A549 (cell line): Measurements from ENCODE around the gene PKP2.

ENCODE experiments used
- CEBPB ChIP-seq, 2 experiments: fragments of >200 bp in 1 of 2; sonication (Bioruptor Twin) in 1 of 2; formaldehyde crosslinking in 1 of 2; IDR thresholded peaks; 2 replicates each; pipeline ENCODE4 v1.6.1; 2012 to 2016
- CHD2 ChIP-seq: fragments of 150-350 bp; IDR thresholded peaks from 2 replicates; pipeline ENCODE4 v1.6.1; 2014; ENCODE audit warnings: low read length; ENCODE audit not compliant: partially characterized antibody
- CTCF ChIP-seq: fragments of >200 bp; sonication (Bioruptor Twin); formaldehyde crosslinking; IDR thresholded peaks from 3 replicates; pipeline ENCODE4 v1.5.1; 2016
- ELK1 ChIP-seq: fragments of 150-350 bp; IDR thresholded peaks from 2 replicates; pipeline ENCODE4 v1.6.1; 2014; ENCODE audit warnings: low read depth, mild to moderate bottlenecking, low read length
- EP300 ChIP-seq, 2 experiments: fragments of >200 bp; sonication (Bioruptor Twin); formaldehyde crosslinking; IDR thresholded peaks; 2 replicates in 1 of 2; 3 replicates in 1 of 2; pipeline ENCODE4 v1.6.1; 2016 to 2017
- GATA3 ChIP-seq: IDR thresholded peaks from 2 replicates; pipeline ENCODE4 v1.6.1; 2012; ENCODE audit warnings: borderline replicate concordance
- HDAC2 ChIP-seq: fragments of 200-600 bp; sonication (generic); IDR thresholded peaks from 2 replicates; pipeline ENCODE4 v1.6.1; 2016
- MAFK ChIP-seq: fragments of 450-650 bp; IDR thresholded peaks from 2 replicates; pipeline ENCODE4 v1.6.1; 2014; ENCODE audit not compliant: partially characterized antibody
- RAD21 ChIP-seq, 2 experiments: fragments of >200 bp in 1 of 2; sonication (Bioruptor Twin) in 1 of 2; formaldehyde crosslinking in 1 of 2; IDR thresholded peaks in 1 of 2; conservative IDR thresholded peaks in 1 of 2; 2 replicates in 1 of 2; 3 replicates in 1 of 2; pipeline ENCODE4 v1.6.1; 2012 to 2018; ENCODE audit warnings: inconsistent platforms in 1 of 2
- RCOR1 ChIP-seq: fragments of 150-350 bp; IDR thresholded peaks from 2 replicates; pipeline ENCODE4 v1.6.1; 2014; ENCODE audit warnings: antibody characterized with exemption, low read length, low read depth
- REST ChIP-seq: fragments of 200-600 bp; sonication (generic); IDR thresholded peaks from 2 replicates; pipeline ENCODE4 v1.6.1; 2016; ENCODE audit warnings: antibody characterized with exemption, mild to moderate bottlenecking, moderate library complexity
- RFX5 ChIP-seq: fragments of 450-650 bp; IDR thresholded peaks from 2 replicates; pipeline ENCODE4 v1.7.1; 2014; ENCODE audit warnings: antibody characterized with exemption, mild to moderate bottlenecking, moderate library complexity
- SREBF2 ChIP-seq: fragments of 450-650 bp; IDR thresholded peaks from 2 replicates; pipeline ENCODE4 v1.6.1; 2014; ENCODE audit warnings: mild to moderate bottlenecking, moderate library complexity

- TF ChIP-seq CTCF (no peak), MAFK (no peak), CHD2 (no peak), HDAC2 (no peak), RCOR1 (no peak), EP300 (IDR thresholded peaks at IDR 0.05) (no peak), CEBPB (IDR thresholded peaks at IDR 0.05) (no peak), REST (no peak), RFX5 (no peak), SREBF2 (no peak), GATA3 (no peak), ELK1 (no peak), RAD21 (conservative IDR thresholded peaks at IDR 0.05 in 1 of 2, IDR thresholded peaks at IDR 0.05 in 1 of 2) (no peak)
Measured at GRCh38 chr12:32901553-32901952, 5.0 kb upstream of the PKP2 start.
